ENCODE results near the gene PRDM16.

The PRDM16 gene

DNA sequence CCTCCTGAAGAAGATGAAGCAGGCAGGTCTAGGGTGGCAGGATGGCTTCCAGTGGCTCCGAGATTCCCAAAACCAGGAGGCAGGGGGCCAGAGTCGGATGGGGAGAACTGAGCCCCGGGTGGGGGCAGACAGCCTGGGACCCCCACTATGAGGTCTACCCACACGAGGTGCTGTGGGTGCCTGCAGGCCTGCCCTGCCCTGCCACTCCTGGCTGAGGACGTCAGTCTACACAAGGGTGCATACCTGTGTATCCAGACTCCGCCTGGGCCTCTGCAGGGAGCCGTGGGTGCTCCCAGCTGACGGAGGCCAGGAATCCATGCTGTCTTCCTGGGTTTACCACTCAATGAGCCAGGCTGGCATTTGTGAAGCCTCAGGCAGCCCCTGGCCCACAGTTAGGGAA, 80.3 kb downstream of the PRDM16 start:
- Histone ChIP-seq H3K4me3 (ENCODE audit: low read depth, low read length) (no peak overlapping the region), H3K36me3 (ENCODE audit: control insufficient read depth, insufficient read depth, low read length) (no peaks in the 10 kb centered on the region), H3K9ac (ENCODE audit: low read depth, low read length) (no peak overlapping the region), H3K27me3 (ENCODE audit: control insufficient read depth, insufficient read depth, low read length) (no peaks in the 10 kb centered on the region), H3K4me1 (ENCODE audit: control insufficient read depth, insufficient read depth, low read length) (no peaks in the 10 kb centered on the region), H3K27ac (ENCODE audit: low read depth, low read length) (no peak overlapping the region), H3K9me3 (ENCODE audit: control insufficient read depth, insufficient read depth, low read length) (no peaks in the 10 kb centered on the region)

DNA sequence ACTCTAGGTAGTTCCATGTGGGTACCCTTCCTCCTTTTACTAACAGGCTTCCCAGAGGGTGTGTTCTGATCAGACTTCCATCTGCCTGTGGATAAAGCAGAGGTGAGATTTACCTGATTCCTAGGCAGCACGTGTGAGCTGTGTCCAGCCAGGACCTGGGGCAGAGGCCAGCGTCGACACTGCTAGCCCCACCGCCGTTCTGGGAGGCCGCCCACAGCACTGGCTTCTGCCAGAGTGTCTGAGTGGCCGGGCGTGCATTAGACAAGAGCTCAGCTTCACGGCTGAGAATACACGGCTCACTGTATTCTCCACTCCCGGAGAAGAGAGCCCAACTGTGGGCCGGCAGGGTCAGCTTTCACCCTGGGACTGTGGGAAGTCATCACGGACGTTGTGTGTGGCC, 82.5 kb downstream of the PRDM16 start:
- Histone ChIP-seq H3K9ac (ENCODE audit: low read depth, low read length) (no peak overlapping the region), H3K27me3 (ENCODE audit: control insufficient read depth, insufficient read depth, low read length) (no peaks in the 10 kb centered on the region), H3K4me1 (ENCODE audit: control insufficient read depth, insufficient read depth, low read length) (no peaks in the 10 kb centered on the region), H3K27ac (ENCODE audit: low read depth, low read length) (no peak overlapping the region), H3K9me3 (ENCODE audit: control insufficient read depth, insufficient read depth, low read length) (no peaks in the 10 kb centered on the region), H3K36me3 (ENCODE audit: control insufficient read depth, insufficient read depth, low read length) (no peaks in the 10 kb centered on the region), H3K4me3 (ENCODE audit: low read depth, low read length) (no peak overlapping the region)

DNA sequence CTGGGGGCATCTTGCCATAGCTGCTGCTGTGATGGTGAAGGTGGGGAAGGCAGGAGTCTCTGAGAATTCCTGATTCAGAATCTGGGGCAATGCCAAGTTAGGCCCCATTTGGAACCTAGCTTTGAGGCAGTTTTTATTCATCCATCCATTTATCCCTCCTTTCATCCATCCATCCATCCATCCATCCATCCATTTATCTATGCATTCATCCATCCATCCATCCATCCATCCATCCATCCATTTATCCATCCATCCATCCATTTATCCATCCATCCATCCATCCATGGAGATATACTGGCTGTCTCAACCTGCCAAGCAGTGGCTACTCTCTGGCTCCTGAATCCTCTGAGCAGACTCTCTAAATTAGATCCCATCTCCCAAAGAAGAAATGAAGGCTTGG, 83.1 kb downstream of the PRDM16 start:
- Histone ChIP-seq H3K36me3 (ENCODE audit: control insufficient read depth, insufficient read depth, low read length) (no peaks in the 10 kb centered on the region), H3K27ac (ENCODE audit: low read depth, low read length) (no peak overlapping the region), H3K4me1 (ENCODE audit: control insufficient read depth, insufficient read depth, low read length) (no peaks in the 10 kb centered on the region), H3K9ac (ENCODE audit: low read depth, low read length) (no peak overlapping the region), H3K4me3 (ENCODE audit: low read depth, low read length) (no peak overlapping the region), H3K27me3 (ENCODE audit: control insufficient read depth, insufficient read depth, low read length) (no peaks in the 10 kb centered on the region), H3K9me3 (ENCODE audit: control insufficient read depth, insufficient read depth, low read length) (no peaks in the 10 kb centered on the region)

DNA sequence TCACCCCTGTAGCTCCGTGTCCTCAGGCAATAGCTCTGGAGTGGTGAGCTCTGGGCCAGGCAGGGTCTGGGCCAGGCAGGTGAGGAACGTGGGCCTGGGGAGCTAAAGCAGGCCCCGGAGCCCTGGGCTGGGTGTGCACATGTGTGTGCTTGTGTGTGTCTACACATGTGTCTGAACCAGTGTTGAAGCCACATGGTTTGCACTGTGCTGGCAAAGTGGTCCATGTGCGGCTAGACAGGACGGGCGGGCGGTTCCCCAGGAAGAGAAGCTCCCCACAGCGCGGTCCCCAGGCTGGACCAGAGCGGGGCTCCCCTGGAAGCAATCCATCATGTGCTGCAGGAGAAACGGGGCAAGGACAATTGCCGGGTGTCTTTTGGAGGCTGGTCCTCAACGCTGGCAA, 84.2 kb downstream of the PRDM16 start:
- H3K27me3 ChIP-seq (ENCODE audit: control insufficient read depth, insufficient read depth, low read length), result no peaks in the 10 kb centered on the region
- H3K9me3 ChIP-seq (ENCODE audit: control insufficient read depth, insufficient read depth, low read length), result no peaks in the 10 kb centered on the region
- H3K4me3 ChIP-seq (ENCODE audit: low read depth, low read length), result no peak overlapping the region
- no peaks in the 10 kb centered on the region for H3K4me1 ChIP-seq (ENCODE audit: control insufficient read depth, insufficient read depth, low read length)
- H3K9ac ChIP-seq (ENCODE audit: low read depth, low read length), result no peak overlapping the region
- no peaks in the 10 kb centered on the region for H3K36me3 ChIP-seq (ENCODE audit: control insufficient read depth, insufficient read depth, low read length)
- H3K27ac ChIP-seq (ENCODE audit: low read depth, low read length), result no peak overlapping the region

DNA sequence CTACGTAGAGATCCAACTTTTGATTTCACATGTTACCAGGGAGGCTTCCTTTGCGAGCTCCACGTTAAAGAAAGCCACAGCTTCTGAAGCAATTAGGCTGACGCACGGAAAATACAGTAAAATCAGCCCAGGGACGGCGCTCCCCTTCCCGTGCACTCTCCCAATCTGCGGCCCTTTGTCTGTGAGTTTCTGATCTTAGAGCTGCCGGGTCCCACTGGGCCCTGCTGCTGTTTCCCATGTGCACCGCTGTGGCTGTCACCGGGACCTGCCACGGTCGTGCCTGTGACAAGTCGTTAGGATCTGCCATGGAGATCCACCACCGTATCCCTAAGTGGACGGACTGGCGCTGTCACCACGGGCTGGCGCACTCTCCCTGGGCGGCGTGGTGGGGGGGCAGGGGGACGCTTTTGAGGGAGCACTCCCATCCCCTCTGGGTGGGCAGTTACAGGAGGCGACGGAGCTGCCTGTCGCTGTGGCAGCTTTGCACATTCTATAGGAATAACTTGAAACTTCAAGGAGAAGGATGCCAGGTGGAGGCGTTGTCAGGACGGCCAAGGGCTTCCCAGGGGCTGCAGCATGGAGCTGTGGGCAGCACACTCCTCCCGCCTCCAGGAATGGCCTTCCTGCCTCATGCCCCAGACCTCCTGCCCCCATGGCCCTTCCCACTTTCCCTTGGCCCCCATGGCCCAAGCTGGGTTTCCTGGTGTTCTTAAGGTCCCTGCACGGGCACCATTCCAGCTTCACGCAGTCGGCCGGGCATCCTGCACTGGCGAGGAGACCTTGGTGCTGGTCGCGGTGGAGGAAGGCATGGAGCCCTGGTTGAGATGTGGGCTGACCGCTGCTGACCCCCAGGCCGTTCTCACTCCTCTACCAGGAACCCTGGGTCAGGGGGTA, 85.1 kb downstream of the PRDM16 start:
- H3K36me3 ChIP-seq (ENCODE audit: control insufficient read depth, insufficient read depth, low read length), result no peaks in the 10 kb centered on the region
- no peak overlapping the region for H3K4me3 ChIP-seq (ENCODE audit: low read depth, low read length)
- H3K27me3 ChIP-seq (ENCODE audit: control insufficient read depth, insufficient read depth, low read length), result no peaks in the 10 kb centered on the region
- H3K27ac ChIP-seq (ENCODE audit: low read depth, low read length), result no peak overlapping the region
- no peaks in the 10 kb centered on the region for H3K9me3 ChIP-seq (ENCODE audit: control insufficient read depth, insufficient read depth, low read length)
- no peaks in the 10 kb centered on the region for H3K4me1 ChIP-seq (ENCODE audit: control insufficient read depth, insufficient read depth, low read length)
- no peak overlapping the region for H3K9ac ChIP-seq (ENCODE audit: low read depth, low read length)

DNA sequence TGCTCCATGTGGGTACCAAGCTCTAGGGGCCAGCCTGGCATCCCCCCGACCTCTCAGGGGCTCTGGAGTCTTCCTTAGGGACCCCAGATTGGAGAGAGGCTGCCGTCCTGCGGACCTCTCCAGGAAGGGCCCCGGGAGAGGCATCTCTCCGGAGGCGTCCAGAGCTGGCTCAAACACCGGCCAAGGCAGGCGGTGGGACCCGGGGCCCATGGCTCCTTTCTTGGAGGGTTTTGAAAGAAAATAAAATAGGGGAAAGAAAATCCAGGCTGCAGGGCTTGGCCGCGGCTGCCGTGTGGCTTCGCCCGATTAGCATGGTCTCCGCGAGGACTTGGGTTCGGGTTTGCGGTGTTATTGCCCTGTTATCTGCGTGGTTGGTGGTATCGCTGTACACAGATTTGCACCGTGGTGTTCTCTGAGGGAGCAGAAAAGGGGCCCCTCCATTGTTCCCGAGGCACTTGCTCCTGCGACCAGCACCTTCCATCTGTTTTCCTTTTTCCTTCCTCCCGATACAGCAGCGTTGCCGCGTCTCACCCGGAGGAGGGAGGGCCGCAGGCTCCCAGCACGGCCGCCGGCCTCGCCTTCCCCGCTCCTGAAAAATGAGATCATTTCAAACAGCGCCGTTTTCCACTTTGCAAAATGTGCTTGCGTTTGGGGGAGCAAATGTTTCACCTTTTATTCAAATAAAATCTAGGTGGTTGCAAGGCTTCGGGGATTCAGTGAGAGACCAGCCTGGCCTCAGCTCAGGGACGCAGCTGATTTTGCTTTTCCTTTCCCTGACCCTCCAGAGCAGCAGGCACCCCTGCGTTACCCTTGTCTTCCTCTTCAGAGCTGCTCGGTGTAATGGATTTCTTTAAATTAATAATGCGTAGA, 86.3 kb downstream of the PRDM16 start:
- Histone ChIP-seq H3K4me3 (ENCODE audit: low read depth, low read length) (no peak overlapping the region), H3K27ac (ENCODE audit: low read depth, low read length) (no peak overlapping the region), H3K4me1 (ENCODE audit: control insufficient read depth, insufficient read depth, low read length) (no peaks in the 10 kb centered on the region), H3K9ac (ENCODE audit: low read depth, low read length) (no peak overlapping the region), H3K9me3 (ENCODE audit: control insufficient read depth, insufficient read depth, low read length) (no peaks in the 10 kb centered on the region), H3K36me3 (ENCODE audit: control insufficient read depth, insufficient read depth, low read length) (no peaks in the 10 kb centered on the region), H3K27me3 (ENCODE audit: control insufficient read depth, insufficient read depth, low read length) (no peaks in the 10 kb centered on the region)

DNA sequence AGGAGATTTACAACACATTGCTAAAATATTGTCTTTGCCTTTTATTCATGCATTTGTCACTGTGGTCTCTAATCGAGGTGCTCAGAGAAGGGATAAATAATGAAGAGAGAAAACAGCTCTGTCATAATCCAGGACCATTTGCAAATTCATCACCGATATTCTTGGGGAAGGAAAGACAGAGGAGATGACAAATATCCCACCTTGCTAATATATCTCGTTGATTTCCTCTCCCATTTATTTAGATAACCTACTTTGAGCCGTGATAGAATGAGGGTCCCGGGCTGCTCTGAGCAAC, 86.9 kb downstream of the PRDM16 start:
- no peaks in the 10 kb centered on the region for H3K4me1 ChIP-seq (ENCODE audit: control insufficient read depth, insufficient read depth, low read length)
- no peaks in the 10 kb centered on the region for H3K9me3 ChIP-seq (ENCODE audit: control insufficient read depth, insufficient read depth, low read length)
- H3K36me3 ChIP-seq (ENCODE audit: control insufficient read depth, insufficient read depth, low read length), result no peaks in the 10 kb centered on the region
- H3K4me3 ChIP-seq (ENCODE audit: low read depth, low read length), result no peak overlapping the region
- H3K27ac ChIP-seq (ENCODE audit: low read depth, low read length), result no peak overlapping the region
- no peaks in the 10 kb centered on the region for H3K27me3 ChIP-seq (ENCODE audit: control insufficient read depth, insufficient read depth, low read length)
- H3K9ac ChIP-seq (ENCODE audit: low read depth, low read length), result no peak overlapping the region

DNA sequence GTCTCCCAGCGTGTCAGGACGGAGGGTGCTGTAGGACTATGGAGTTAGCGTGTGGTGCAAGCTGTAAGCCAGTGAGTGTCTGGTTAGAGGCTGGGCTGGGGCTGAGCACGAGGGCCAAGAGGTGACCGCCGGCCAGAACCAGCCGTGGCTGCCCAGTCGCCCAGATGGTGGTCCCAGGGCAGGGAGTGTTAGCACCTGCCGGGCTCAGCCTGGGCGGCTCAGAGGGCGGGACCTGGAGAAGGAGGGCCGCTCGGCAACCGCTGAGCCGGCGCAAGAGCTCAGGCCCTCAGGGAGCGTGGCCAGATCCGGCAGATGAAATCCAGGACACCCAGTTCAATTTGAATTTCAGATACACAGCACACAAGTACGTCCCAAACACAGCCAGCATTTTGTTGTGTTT, 87.9 kb downstream of the PRDM16 start:
- H3K4me3 ChIP-seq (ENCODE audit: low read depth, low read length), result no peak overlapping the region
- no peaks in the 10 kb centered on the region for H3K4me1 ChIP-seq (ENCODE audit: control insufficient read depth, insufficient read depth, low read length)
- H3K9me3 ChIP-seq (ENCODE audit: control insufficient read depth, insufficient read depth, low read length), result no peaks in the 10 kb centered on the region
- no peak overlapping the region for H3K27ac ChIP-seq (ENCODE audit: low read depth, low read length)
- H3K9ac ChIP-seq (ENCODE audit: low read depth, low read length), result no peak overlapping the region
- H3K36me3 ChIP-seq (ENCODE audit: control insufficient read depth, insufficient read depth, low read length), result no peaks in the 10 kb centered on the region
- H3K27me3 ChIP-seq (ENCODE audit: control insufficient read depth, insufficient read depth, low read length), result no peaks in the 10 kb centered on the region

DNA sequence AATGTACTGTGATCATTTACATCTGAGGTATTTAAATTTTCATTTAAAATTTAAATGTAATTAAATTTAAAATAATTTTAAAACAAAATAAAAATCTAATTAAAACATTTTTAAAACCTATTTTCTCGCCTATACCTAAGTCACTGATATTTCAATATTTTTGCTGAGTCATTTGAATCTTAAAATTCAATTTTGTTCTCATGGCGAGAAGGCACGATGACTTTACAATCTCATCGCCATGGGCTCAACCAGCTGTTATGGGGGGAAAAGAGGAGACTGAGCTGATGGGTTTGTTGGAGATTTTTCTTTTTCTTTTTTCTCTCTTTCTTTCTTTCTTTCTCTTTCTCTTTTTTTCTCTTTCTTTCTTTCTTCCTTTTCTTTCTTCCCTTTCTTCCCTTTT, 89.3 kb downstream of the PRDM16 start:
- Histone ChIP-seq H3K9me3 (ENCODE audit: control insufficient read depth, insufficient read depth, low read length) (no peaks in the 10 kb centered on the region), H3K4me3 (ENCODE audit: low read depth, low read length) (no peak overlapping the region), H3K36me3 (ENCODE audit: control insufficient read depth, insufficient read depth, low read length) (no peaks in the 10 kb centered on the region), H3K9ac (ENCODE audit: low read depth, low read length) (no peak overlapping the region), H3K27ac (ENCODE audit: low read depth, low read length) (no peak overlapping the region), H3K27me3 (ENCODE audit: control insufficient read depth, insufficient read depth, low read length) (no peaks in the 10 kb centered on the region), H3K4me1 (ENCODE audit: control insufficient read depth, insufficient read depth, low read length) (no peaks in the 10 kb centered on the region)

DNA sequence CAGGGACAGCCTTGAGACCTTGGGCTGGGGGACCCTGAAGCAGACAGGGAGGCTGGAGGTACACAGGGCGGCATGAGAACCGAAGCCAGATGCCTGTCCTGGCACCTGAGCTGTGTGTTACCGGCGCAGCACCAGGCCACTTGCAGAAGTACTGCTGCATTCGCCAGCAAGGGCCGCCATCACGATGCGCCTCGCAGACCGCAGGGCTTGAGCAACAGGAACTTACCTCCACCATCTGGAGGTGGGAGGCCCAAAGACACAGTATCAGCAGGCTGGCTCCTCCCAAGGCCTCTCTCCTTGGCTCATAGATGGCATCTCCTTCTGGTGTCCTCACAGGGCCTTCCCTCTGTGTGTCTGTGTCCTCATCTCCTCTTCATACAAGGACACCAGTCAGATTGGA, 90.1 kb downstream of the PRDM16 start:
- H3K4me1 ChIP-seq (ENCODE audit: control insufficient read depth, insufficient read depth, low read length), result no peaks in the 10 kb centered on the region
- no peak overlapping the region for H3K9ac ChIP-seq (ENCODE audit: low read depth, low read length)
- no peak overlapping the region for H3K27ac ChIP-seq (ENCODE audit: low read depth, low read length)
- H3K9me3 ChIP-seq (ENCODE audit: control insufficient read depth, insufficient read depth, low read length), result no peaks in the 10 kb centered on the region
- no peaks in the 10 kb centered on the region for H3K36me3 ChIP-seq (ENCODE audit: control insufficient read depth, insufficient read depth, low read length)
- H3K4me3 ChIP-seq (ENCODE audit: low read depth, low read length), result no peak overlapping the region
- H3K27me3 ChIP-seq (ENCODE audit: control insufficient read depth, insufficient read depth, low read length), result no peaks in the 10 kb centered on the region

DNA sequence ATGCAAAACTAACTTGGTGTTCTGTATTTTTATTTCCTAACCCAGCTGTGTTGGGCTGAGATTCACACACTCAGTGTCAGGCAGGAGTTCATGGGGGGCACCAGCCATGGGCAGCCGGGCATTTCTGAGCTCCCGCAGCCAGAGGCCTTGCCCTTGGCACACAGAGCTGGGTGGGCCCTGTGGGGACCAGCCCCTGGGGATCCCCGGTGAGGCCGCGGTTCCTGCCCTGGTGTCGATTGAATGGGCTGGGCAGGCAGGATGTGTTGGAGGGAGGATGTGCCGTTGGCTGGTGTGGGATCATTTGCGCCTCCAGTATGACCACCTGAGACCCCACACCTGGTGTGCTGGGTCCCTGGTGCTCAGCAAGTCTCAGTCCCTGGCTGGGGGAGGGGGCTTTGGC, 91.0 kb downstream of the PRDM16 start:
- H3K9me3 ChIP-seq (ENCODE audit: control insufficient read depth, insufficient read depth, low read length), result no peaks in the 10 kb centered on the region
- H3K9ac ChIP-seq (ENCODE audit: low read depth, low read length), result no peak overlapping the region
- H3K27ac ChIP-seq (ENCODE audit: low read depth, low read length), result no peak overlapping the region
- H3K36me3 ChIP-seq (ENCODE audit: control insufficient read depth, insufficient read depth, low read length), result no peaks in the 10 kb centered on the region
- H3K27me3 ChIP-seq (ENCODE audit: control insufficient read depth, insufficient read depth, low read length), result no peaks in the 10 kb centered on the region
- H3K4me1 ChIP-seq (ENCODE audit: control insufficient read depth, insufficient read depth, low read length), result no peaks in the 10 kb centered on the region
- no peak overlapping the region for H3K4me3 ChIP-seq (ENCODE audit: low read depth, low read length)
